KMS-11 (cell line): ENCODE results near the gene KATNAL2.
A peak's percentile ranks its signal among the peaks of the same experiment; 100 is the strongest.

Experiments used
- H2AFZ ChIP-seq: fragments of 200-600 bp; sonication (generic); 2 replicates; pipeline ENCODE4 v1.6.1; 2016; ENCODE audit warnings: antibody characterized with exemption, mixed run types, low read depth
- H3K27ac ChIP-seq: fragments of 200-600 bp; sonication (generic); 2 replicates; pipeline ENCODE4 v1.6.1; 2016; ENCODE audit warnings: mild to moderate bottlenecking, mixed run types
- H3K27me3 ChIP-seq: fragments of 200-600 bp; sonication (generic); 2 replicates; pipeline ENCODE4 v1.6.1; 2017; ENCODE audit warnings: mild to moderate bottlenecking, low read depth, mixed run types, moderate library complexity; ENCODE audit not compliant: insufficient read depth
- H3K36me3 ChIP-seq: fragments of 200-600 bp; sonication (generic); 2 replicates; pipeline ENCODE4 v1.6.1; 2017; ENCODE audit warnings: mild to moderate bottlenecking, mixed run types; ENCODE audit not compliant: insufficient read depth
- H3K4me1 ChIP-seq: fragments of 200-600 bp; sonication (generic); 2 replicates; pipeline ENCODE4 v1.6.1; 2016; ENCODE audit warnings: mild to moderate bottlenecking, low read depth, mixed run types; ENCODE audit not compliant: poor library complexity, severe bottlenecking
- H3K4me2 ChIP-seq: fragments of 200-600 bp; sonication (generic); 2 replicates; pipeline ENCODE4 v1.7.0; 2016; ENCODE audit warnings: mild to moderate bottlenecking, mixed run types
- H3K4me3 ChIP-seq: fragments of 200-600 bp; sonication (generic); IDR thresholded peaks from 2 replicates; pipeline ENCODE4 v1.6.1; 2017; ENCODE audit warnings: low read depth, low read length, mixed read lengths; ENCODE audit not compliant: insufficient read depth
- H3K79me2 ChIP-seq: fragments of 200-600 bp; sonication (generic); 2 replicates; pipeline ENCODE4 v1.6.1; 2016; ENCODE audit warnings: low read depth, mixed run types; ENCODE audit not compliant: insufficient read depth
- H3K9ac ChIP-seq: fragments of 200-600 bp; sonication (generic); 2 replicates; pipeline ENCODE4 v1.6.1; 2016; ENCODE audit warnings: mild to moderate bottlenecking, mixed run types
- H4K20me1 ChIP-seq: fragments of 200-600 bp; sonication (generic); 2 replicates; pipeline ENCODE4 v1.6.1; 2016; ENCODE audit warnings: mild to moderate bottlenecking, mixed run types; ENCODE audit not compliant: insufficient read depth
- TF ChIP-seq, protein P1 (sequence below): fragments of 200-600 bp; sonication (generic); conservative IDR thresholded peaks from 2 replicates; pipeline ENCODE4 v1.6.1; 2017; ENCODE audit warnings: low read depth, mild to moderate bottlenecking, antibody characterized with exemption, low read length, moderate library complexity, mixed read lengths

Gene KATNAL2

DNA sequence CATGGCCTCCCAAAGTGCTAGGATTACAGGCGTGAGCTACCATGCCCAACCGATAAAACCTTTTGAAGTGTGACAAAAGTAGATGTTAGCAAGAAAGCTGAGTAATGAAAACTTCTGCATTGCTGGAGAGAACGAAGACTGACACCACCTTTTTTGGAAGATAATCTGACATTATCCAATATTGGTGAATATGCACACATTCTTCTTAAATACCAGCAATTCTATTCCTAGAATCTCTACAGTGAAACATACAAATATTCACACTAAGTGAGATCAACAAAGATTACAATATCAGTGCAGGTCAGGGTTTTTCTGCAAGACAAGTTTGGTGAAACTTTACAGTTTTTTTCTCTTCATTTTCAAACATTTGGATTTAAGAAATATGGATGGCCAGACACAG, 7.9 kb upstream of the KATNAL2 start:
- 0 out of 2 replicates have a peak, but pooled peaks cover 10% of the 10 kb centered on the region for H4K20me1 ChIP-seq
- H3K4me1 ChIP-seq, result peaks cover 10% of the 10 kb centered on the region
- H3K4me2 ChIP-seq, result no peak overlapping the region
- H3K36me3 ChIP-seq, result no peaks in the 10 kb centered on the region
- H2AFZ ChIP-seq, result no peak overlapping the region
- peaks cover 98% of the 10 kb centered on the region for H3K79me2 ChIP-seq
- no peaks in the 10 kb centered on the region for H3K27me3 ChIP-seq
- H3K27ac ChIP-seq, result no peak overlapping the region
- H3K9ac ChIP-seq, result no peak overlapping the region
- H3K4me3 ChIP-seq, result no peak overlapping the region
- TF ChIP-seq, protein P1, sequence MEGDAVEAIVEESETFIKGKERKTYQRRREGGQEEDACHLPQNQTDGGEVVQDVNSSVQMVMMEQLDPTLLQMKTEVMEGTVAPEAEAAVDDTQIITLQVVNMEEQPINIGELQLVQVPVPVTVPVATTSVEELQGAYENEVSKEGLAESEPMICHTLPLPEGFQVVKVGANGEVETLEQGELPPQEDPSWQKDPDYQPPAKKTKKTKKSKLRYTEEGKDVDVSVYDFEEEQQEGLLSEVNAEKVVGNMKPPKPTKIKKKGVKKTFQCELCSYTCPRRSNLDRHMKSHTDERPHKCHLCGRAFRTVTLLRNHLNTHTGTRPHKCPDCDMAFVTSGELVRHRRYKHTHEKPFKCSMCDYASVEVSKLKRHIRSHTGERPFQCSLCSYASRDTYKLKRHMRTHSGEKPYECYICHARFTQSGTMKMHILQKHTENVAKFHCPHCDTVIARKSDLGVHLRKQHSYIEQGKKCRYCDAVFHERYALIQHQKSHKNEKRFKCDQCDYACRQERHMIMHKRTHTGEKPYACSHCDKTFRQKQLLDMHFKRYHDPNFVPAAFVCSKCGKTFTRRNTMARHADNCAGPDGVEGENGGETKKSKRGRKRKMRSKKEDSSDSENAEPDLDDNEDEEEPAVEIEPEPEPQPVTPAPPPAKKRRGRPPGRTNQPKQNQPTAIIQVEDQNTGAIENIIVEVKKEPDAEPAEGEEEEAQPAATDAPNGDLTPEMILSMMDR, result no peak

DNA sequence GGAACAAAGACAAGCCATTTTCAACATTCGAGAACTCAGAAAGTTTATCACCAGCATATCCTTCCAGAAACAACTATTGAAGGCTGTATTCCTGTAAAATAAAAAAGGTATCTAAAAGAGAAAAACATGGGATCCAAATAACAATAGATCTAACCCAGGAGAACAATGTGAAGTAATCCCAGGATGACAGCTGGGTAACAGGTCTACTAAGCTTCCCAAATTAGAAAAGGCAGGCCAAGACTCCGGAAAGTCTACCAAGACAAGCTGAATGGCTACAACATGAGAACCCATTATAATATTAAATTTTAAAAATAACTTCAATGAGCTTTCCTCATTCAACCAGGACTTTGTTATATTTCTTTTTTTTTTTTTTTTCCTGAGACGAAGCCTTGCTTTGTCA, 6.5 kb upstream of the KATNAL2 start:
- Histone ChIP-seq H3K79me2 (peaks cover 98% of the 10 kb centered on the region), H4K20me1 (0 out of 2 replicates have a peak, but pooled peaks cover 10% of the 10 kb centered on the region), H3K27ac (no peak overlapping the region), H3K9ac (no peak overlapping the region), H3K36me3 (no peaks in the 10 kb centered on the region), H2AFZ (no peak overlapping the region), H3K4me1 (peaks cover 23% of the 10 kb centered on the region), H3K4me3 (no peak overlapping the region), H3K4me2 (no peak overlapping the region), H3K27me3 (no peaks in the 10 kb centered on the region)
- TF ChIP-seq, protein P1, result no peak

DNA sequence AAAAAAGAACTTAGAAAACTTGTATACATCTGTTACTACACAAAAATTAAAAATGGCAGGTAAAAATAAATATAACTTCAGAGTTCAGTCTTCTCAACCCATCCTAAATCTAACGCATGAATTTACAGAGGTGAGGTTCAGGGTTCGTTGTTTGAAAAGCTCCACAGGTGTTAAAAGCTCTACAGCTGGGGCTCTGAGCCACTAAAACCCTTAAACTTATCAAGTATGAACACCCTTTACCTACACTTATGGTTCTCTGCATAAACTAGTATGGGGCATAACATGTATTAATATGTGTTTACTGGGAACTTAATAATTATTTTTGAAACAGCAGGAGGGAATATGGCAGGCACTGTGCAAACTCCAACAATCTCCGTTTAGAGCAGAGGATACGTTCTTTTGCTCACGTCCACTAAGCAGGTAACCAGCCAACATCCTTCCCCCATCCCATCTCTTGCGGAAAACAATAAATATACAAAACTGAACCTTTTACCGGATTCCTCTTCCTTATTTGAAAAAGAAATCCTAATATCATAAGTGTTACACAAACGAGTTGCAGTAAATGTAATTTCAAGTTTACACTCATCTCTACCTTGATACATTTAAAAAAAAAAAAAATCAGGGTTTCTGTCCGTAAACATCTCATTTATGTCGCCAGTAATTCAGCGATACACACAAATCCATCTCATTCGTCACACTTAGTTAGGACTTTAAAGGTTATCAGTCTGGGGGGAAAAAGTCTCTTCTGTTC, 1.4 kb upstream of the KATNAL2 start:
- Histone ChIP-seq H3K27ac (peak overlapping the region; percentile 82), H3K4me3 (no peak overlapping the region), H3K36me3 (no peaks in the 10 kb centered on the region), H3K9ac (peak overlapping the region; percentile 93; the same call in 1 of the 2 replicates), H2AFZ (peak overlapping the region; percentile 27), H4K20me1 (no peaks in the 10 kb centered on the region), H3K4me1 (peaks cover 26% of the 10 kb centered on the region), H3K4me2 (peak overlapping the region; percentile 81), H3K27me3 (no peaks in the 10 kb centered on the region), H3K79me2 (peaks cover 59% of the 10 kb centered on the region)
- TF ChIP-seq, protein P1, result no peak

DNA sequence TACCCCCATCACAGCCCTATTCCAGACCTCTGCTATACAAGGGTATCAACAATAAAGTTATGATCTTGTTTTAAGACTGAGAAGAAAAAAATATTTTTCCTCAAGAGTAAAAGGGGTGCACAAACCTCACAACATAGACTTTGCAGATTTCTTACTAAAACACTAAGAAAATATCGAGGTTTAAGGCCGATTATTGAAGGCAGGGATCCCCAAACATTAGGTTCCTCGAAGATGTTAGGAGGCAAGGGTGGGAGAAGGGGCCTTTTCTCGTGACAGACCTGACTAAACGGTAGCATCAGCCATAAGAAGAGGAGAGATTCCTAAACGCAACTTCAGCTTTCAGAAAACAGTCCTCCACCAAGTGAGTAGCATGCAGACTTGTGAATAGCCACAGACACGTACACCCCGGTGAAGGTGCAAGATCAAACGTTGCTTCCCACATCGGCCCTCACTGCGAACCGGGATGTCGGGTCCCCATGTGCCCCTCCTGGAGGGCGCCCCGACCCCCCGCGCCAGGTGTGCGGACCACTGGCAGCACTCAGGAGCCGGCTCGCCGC, 773 bp upstream of the KATNAL2 start:
- no peaks in the 10 kb centered on the region for H3K27me3 ChIP-seq
- H3K4me2 ChIP-seq, result peak overlapping the region; percentile 81
- peak overlapping the region; percentile 93 for H3K9ac ChIP-seq
- H4K20me1 ChIP-seq, result no peaks in the 10 kb centered on the region
- TF ChIP-seq, protein P1, result no peak
- peak overlapping the region; percentile 82 for H3K27ac ChIP-seq
- peaks cover 52% of the 10 kb centered on the region for H3K79me2 ChIP-seq
- H3K4me1 ChIP-seq, result peaks cover 26% of the 10 kb centered on the region
- peak overlapping the region; percentile 27 for H2AFZ ChIP-seq
- H3K36me3 ChIP-seq, result no peaks in the 10 kb centered on the region
- H3K4me3 ChIP-seq, result no peak overlapping the region
